Prostate gland (tissue), 2 donors: ENCODE data around the gene TMED6. TPM values are rescaled to one million over a fixed set of nuclear protein-coding genes. Genes with fewer than 3 reads are reported as not detected.
"Not testable (repeated sequence)": the region's sequence is repeated elsewhere in the genome, so short reads cannot be mapped to it uniquely, and the experiment has no call there.

ENCODE experiments used
- DNase-seq: peaks from one replicate; pipeline ENCODE4 v3.0.0-alpha.2; 2019; ENCODE audit warnings: low spot score
- H3K27ac ChIP-seq, 2 donors: fragments of 200-600 bp; sonication (generic); 2 replicates each; pipeline ENCODE4 v1.5.1; 2017 to 2019
- H3K27me3 ChIP-seq: fragments of 200-600 bp; sonication (generic); replicated peaks from 2 replicates; pipeline ENCODE4 v1.5.1; 2019; ENCODE audit not compliant: insufficient read depth
- H3K36me3 ChIP-seq, 2 donors: fragments of 200-600 bp; sonication (generic); 1 replicate in 1 of 2; 2 replicates in 1 of 2; pipeline versions ENCODE4 v1.5.1 to v1.8.1; 2017 to 2019
- H3K4me1 ChIP-seq: fragments of 200-600 bp; sonication (generic); replicated peaks from 2 replicates; pipeline ENCODE4 v1.5.1; 2019
- H3K4me3 ChIP-seq, 2 donors: fragments of 200-600 bp; sonication (generic); 2 replicates each; pipeline ENCODE4 v1.5.1; 2017 to 2019
- H3K9me3 ChIP-seq: fragments of 200-600 bp; sonication (generic); 2 replicates; pipeline ENCODE4 v1.5.1; 2017
- CTCF ChIP-seq, 4 experiments: fragments of 200-600 bp in 2 of 4; fragments of 450-650 bp in 2 of 4; sonication (generic) in 2 of 4; IDR thresholded peaks; 1 replicate in 3 of 4; 2 replicates in 1 of 4; pipeline ENCODE4 v1.5.1; 2016 to 2019; ENCODE audit warnings: antibody characterized with exemption in 4 of 4, mild to moderate bottlenecking in 2 of 4, moderate library complexity in 2 of 4
- POLR2A ChIP-seq: fragments of 450-650 bp; IDR thresholded peaks from one replicate; pipeline ENCODE4 v1.6.1; 2016; ENCODE audit warnings: antibody characterized with exemption, mild to moderate bottlenecking
- POLR2AphosphoS5 ChIP-seq: sonication (generic); formaldehyde crosslinking; IDR thresholded peaks from one replicate; pipeline ENCODE4 v1.6.1; 2017; ENCODE audit warnings: antibody characterized with exemption
- WGBS: methylation state at CpG from one replicate; pipeline ENCODE4 v1.1.5; 2018; 5-methylcytosine and 5-hydroxymethylcytosine counted together
- intact Hi-C: fragments of 100-400 bp; cut with DNase I; formaldehyde crosslinking; loops from one replicate; pipeline ENCODE4 v1.14.2; 2022
- total RNA-seq, 2 donors: library from RNA; depleted of rRNA; stranded (reverse); fragments of >200 nt; gene quantifications; one replicate each; pipeline ENCODE4 v1.1.0, GENCODE V29; 2016

Gene TMED6
- total RNA-seq, 2 donors from 2014 or later = 1.1 TPM; not detected in 1

GRCh38 chr16:69364088-69364487 lies 12.5 kb upstream of the TMED6 start:
- WGBS = 88% methylated on average over 2 of the region's 2 CpGs
- H3K27ac ChIP-seq = no peak overlapping the region
- no peaks in the 10 kb centered on the region for H3K4me1 ChIP-seq
- H3K36me3 ChIP-seq = peaks cover 0 to 10% of the 10 kb centered on the region in 2 donors
- TF ChIP-seq POLR2AphosphoS5 (no peak), POLR2A (no peak), CTCF (IDR thresholded peaks at IDR 0.05) (no peak)
- H3K4me3 ChIP-seq = no peak overlapping the region
- intact Hi-C loops = no loop called here
- no peak for DNase-seq
- no peaks in the 10 kb centered on the region for H3K9me3 ChIP-seq
- H3K27me3 ChIP-seq = no peaks in the 10 kb centered on the region

GRCh38 chr16:69363281-69363717 lies 11.7 kb upstream of the TMED6 start:
- Histone ChIP-seq H3K27ac (no peak overlapping the region), H3K4me3 (no peak overlapping the region), H3K36me3 (peaks cover 0 to 8% of the 10 kb centered on the region in 2 donors), H3K4me1 (no peaks in the 10 kb centered on the region), H3K27me3 (no peaks in the 10 kb centered on the region), H3K9me3 (no peaks in the 10 kb centered on the region)
- intact Hi-C loops = no loop called here
- no peak for TF ChIP-seq POLR2AphosphoS5
- TF ChIP-seq POLR2A = no peak
- no peak for TF ChIP-seq CTCF (IDR thresholded peaks at IDR 0.05)
- no peak for DNase-seq
- WGBS = 82% methylated on average over 5 of the region's 5 CpGs

- intact Hi-C loops, H3K4me3 ChIP-seq, H3K4me1 ChIP-seq, H3K27me3 ChIP-seq, H3K27ac ChIP-seq, DNase-seq, H3K36me3 ChIP-seq, H3K9me3 ChIP-seq: not testable (repeated sequence)
- 95% methylated on average over 9 of the region's 9 CpGs for WGBS
These were observed 8.5 kb upstream of the TMED6 start for GRCh38 chr16:69360070-69360469.

- no peaks in the 10 kb centered on the region for H3K4me1 ChIP-seq
- H3K27ac ChIP-seq = no peak overlapping the region
- intact Hi-C loops = no loop called here
- no peaks in the 10 kb centered on the region for H3K27me3 ChIP-seq
- no peak for TF ChIP-seq POLR2A
- TF ChIP-seq POLR2AphosphoS5 = no peak
- TF ChIP-seq CTCF (IDR thresholded peaks at IDR 0.05) = no peak
- no peak overlapping the region for H3K4me3 ChIP-seq
- WGBS = 62% methylated on average over 6 of the region's 6 CpGs
- no peaks in the 10 kb centered on the region for H3K9me3 ChIP-seq
- no peak for DNase-seq
- H3K36me3 ChIP-seq = peaks cover 0 to 4% of the 10 kb centered on the region in 2 donors
These were observed 951 bp downstream of the TMED6 start for GRCh38 chr16:69350536-69351133.

- Histone ChIP-seq H3K27me3 (no peaks in the 10 kb centered on the region), H3K27ac (no peak overlapping the region), H3K9me3 (no peaks in the 10 kb centered on the region), H3K36me3 (no peaks in the 10 kb centered on the region), H3K4me3 (no peak overlapping the region), H3K4me1 (no peaks in the 10 kb centered on the region)
- no peak for DNase-seq
- intact Hi-C loops = no loop called here
- TF ChIP-seq CTCF (IDR thresholded peaks at IDR 0.05) (no peak), POLR2A (no peak), POLR2AphosphoS5 (no peak)
- 88% methylated on average over 10 of the region's 10 CpGs for WGBS
These were observed 2.0 kb downstream of the TMED6 start for GRCh38 chr16:69349536-69349935.
